ENCODE measurements around the gene C17orf58.
"Not testable (repeated sequence)": the region's sequence is repeated elsewhere in the genome, so short reads cannot be mapped to it uniquely, and the experiment has no call there.

C17orf58 gene

GRCh38 chr17:67999291-67999911 lies 3.1 kb upstream of the C17orf58 start:
- DNase-seq = no peak

DNA sequence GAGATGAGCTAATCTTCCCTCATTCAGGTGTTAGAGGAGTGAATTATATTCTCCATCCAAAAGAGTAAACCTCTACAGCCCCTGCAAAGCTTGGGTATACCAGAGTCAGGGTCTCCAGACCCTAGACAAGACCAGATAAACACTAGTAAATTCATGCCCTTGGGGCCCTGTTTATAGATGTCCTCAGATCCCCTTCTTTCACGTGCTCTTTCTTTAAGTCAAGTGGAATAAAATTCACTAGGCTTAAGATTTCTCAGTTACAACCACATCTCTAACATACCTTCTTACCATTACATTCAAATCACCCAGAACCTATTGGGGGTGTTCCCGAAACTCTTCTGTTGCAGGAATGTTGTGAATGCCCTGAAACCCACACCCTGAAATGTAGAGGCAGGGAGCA lies 2.2 kb upstream of the C17orf58 start:
- DNase-seq = no peak

DNA sequence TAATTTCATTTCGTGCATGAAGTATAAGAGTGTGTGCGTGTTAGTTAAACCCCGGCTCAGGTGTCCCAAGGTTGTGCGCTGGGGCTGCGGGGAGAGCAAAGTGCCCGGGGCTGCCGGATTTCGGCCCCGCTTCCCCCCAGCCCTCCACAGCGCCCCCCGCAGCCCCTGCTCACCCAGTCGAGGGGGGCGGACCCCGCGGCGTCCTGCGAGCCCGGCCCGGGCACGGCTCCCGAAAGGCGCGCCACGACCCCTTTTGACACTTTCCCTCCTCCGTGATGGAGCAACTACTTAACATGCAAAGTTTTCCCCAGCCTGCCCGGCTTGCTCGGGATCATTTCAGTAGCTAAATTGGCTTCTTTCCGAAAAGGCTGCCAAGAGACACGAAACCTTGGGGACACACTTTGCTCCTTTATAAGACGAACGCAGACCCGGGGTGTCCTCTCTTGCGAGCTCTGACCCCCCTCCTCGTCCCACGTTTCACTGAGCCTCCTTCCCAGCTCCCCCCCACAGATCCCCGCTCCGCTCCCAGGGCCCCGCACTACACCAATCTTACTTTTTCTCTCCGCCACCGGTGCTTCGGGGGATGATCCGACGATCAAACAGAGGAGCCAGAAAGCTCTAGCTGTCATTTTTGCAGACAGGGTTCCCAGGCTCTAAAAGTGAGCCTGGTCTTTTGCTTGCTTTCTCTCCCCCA lies 552 bp downstream of the C17orf58 start:
- peak in 1 of 2 experiments; percentile 68 for DNase-seq

DNA sequence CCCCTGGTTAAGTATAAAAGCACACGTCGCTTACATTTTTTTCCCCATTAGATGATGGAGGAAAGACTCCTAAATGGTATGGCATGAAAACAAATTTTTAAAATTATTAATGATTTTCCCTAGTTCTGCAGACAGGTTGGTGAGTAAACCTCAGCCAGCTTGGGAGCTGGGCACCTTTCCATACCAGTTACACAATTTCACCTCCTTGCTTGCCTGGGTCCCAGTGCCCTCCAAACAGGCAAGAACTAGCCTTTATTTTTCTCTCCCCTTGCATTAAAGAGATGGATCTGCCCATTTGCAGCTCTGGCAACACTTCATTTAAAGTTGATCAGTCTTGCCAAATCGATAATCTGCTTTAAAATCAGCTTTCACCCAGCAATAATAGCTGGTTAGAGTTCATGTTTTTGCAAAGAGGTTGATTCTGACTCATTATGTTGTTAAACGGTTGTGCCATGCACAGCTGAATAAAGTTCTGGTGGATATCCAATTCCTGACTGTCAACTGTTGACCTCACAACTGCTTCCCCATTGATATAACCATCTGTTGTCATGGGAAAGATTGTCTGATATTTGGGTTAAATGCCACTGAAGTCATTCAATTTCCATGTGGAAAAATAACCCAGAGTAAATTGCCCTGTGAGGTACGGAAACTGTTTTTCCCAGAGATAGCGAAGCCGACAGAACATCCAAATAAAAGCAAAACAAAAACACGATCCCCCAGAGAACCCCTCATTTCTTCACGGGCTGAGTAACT lies 1.3 kb downstream of the C17orf58 start:
- no peak for DNase-seq

DNA sequence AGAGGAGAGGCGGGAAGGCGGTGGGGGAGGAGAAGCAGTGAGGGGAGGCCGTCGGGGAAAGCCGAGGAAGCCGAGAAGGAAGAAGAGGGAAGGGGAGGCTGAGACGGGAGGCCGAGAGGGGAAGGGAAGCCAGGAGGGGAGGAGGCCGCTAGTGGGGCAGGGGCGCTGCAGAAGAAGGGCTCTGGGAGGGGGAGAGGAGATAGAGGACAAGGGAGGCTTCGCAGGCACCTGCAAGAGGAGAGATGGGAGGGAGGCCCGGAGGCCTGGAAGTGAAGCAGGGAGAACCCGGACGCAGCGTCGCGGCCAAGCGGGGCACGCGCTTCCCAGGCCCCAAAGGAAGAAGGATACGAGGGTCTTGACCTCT lies 2.3 kb downstream of the C17orf58 start:
- peak; percentile 57 to 66 for DNase-seq

DNA sequence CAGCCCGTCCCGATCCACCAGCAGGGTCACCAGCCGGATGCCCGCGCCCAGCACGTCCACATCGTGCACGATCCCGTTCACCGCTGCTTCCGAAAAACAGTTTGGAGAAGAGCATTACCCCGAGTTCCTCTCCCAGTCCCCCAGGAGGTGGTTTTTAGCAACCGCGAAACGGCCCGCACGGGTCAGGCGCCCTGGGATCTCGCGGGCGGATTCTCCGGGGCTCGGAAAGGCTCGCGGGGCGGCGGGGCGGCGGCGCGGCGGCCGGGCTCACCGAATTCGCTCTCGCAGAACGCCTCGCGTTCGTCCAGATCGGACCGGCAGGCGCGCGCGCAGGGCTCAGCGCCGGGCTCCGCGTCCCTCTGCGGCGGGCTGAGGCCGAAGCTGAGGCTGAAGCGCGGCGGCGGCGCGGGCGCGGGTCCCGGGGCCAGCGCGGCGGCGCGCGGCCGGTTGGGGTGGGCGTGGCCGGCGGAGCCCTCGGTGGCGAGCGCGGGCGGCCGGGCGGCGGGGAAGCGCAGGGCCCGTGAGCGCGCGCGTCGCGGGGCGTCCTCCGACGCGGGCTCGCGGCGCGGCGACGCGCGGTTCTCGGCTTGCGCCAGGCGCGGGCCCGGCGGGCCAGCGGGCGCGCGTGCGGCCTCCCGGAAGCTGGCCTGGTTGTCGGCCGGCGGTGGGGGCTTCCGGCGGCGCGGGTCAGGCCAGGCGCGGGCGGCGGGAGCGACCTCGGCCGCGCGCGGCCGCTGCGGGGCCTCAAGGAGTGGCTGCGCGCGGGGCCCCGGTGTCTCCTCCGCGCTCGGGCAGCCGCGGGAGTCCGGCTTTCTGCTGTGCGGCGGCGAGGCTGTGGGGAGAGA lies 2.9 kb downstream of the C17orf58 start:
- peak; percentile 68 to 80 for DNase-seq

DNA sequence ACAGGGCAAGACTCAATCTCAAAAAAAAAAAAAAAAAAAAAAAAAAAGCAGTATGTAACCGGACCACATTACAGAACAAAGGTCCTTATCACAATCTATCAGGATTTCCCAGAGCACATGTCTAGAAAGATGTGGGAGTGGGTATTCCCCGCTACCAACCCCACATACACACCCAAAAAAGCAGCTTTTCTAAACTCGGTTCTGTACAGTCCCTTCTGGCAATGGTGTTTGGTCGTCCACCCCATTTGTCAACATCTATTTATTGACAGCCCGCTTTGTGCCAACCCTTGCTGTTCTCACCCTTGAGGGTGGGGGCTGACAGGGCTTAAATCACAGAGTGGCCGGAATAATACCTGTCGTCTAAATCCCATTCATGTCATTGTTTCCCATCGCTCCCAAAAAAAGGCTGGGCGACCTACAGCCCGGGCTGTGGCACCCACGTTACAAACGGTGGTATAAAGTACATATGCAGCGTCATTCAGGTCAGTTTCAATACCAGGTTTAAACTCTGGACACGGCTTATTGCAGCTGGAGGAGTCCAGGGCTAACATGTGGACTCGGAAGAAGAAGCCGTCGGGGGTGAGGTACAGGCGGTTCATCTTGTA lies 3.6 kb downstream of the C17orf58 start:
- no peak for DNase-seq

- no peak for DNase-seq
These were observed 5.4 kb downstream of the C17orf58 start for GRCh38 chr17:67990909-67991308.

GRCh38 chr17:67983383-67983688 lies 12.9 kb downstream of the C17orf58 start:
- DNase-seq = no peak

DNA sequence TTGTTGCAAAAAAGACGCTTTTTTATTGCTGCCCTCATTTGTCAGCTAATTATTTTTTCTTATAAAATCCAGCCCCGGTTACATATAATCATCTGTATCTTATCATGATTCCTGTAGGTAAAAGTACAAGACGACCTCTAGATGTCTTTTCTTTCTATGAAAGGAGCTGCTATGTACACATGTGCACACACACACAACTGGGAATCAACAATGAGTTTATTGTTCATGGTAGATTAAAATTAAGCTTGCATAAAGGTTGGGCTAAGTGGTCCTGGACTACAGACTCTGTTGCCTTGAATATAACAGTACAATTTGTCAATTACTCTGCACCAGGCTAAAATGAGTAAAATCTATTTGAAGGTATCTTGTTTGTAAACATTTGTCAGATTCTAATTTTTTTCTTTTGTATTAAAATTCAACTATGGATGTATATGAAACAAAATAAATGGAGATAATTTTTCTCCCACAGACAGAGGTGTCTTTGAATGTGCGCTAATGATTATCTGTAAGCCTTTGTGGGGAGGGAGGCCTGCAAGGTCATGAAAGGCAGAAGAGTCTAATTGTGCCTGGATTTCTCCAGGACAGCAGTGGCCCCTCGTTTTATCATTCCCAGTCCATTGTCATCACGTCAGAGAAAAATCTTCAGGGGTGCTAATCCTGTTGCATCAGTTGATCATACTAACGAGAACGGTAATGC lies 13.4 kb downstream of the C17orf58 start:
- DNase-seq = no peak

- DNase-seq = no peak
These were observed 14.1 kb downstream of the C17orf58 start for GRCh38 chr17:67982034-67982640.

- DNase-seq = not testable (repeated sequence)
These were observed 15.4 kb downstream of the C17orf58 start for GRCh38 chr17:67980883-67981282.

DNA sequence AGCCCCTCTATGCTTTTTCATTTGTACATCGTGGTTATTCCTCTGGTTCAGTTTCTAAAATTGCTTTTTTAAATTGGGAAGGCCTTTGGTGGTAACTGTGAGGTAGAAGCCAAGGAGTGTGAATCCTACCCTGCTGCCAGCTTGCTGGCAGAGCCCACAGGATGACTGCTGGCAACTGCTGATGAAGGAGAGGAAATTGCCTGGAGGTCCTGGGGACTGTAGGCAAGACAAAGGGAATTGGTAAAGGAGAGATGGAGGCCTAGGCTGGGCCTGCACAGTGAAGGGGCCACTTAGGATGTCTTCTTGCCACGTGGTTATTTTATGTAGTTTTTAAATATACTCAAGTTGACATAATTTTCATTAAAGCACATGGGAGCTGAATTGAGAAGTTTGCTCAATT lies 15.8 kb downstream of the C17orf58 start:
- no peak for DNase-seq

DNA sequence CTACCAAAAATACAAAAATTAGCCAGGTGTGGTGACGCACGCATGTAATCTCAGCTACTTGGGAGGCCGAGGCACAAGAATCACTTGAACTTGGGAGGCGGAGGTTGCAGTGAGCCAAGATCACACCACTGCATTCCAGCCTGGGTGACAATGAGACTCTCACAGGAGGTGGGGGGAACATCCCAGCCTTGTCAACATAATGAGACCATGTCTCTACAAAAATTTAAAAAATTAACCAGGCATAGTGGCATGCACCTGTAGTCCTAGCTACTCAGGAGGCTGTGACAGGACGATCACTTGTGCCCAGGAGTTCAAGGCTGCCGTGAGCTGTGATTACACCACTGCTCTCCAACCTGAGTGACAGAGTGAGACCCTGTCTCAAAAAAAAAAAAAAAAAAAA lies 20.0 kb downstream of the C17orf58 start:
- DNase-seq = not testable (repeated sequence)

DNA sequence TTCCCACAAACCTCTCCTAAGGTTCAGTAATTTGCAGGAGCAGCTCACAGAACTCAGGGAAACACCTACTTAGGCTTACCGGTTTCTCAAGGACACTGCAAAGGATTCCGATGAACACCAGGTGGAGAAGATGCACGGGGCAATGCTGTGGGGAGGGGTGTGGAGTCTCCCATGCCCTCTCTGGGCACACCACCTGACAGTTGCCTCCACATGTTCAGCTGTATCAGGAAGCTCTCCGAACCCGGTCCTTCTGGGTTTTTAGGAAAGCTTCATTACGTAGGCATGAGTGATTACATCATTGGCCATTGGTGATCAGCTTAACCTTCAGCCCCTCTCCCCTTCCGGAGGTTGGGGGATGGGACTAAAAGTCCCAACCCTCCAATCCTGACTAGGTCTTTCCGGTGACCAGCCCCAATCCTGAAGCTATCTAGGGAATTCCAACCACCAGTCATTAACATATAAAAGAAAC lies 21.6 kb downstream of the C17orf58 start:
- DNase-seq = no peak

DNA sequence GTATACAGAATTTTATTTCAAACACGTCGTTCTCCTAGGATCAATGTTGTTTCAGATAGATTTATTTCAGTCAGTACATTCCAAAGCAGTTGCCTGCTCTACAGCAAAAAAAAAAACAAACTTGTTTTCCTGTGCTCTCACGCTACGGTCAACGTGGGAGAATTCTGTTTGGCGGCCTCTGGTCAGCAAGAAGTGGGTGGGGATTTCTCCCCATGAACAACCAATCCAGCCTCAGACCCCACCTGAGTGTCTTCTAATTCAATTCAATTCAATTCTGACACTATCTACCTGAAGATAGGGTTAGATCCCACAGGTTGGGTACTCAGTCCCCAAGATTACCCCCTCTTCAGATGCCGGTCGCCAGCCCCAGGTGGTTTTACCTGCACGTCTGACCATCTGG lies 22.1 kb downstream of the C17orf58 start:
- DNase-seq = no peak

DNA sequence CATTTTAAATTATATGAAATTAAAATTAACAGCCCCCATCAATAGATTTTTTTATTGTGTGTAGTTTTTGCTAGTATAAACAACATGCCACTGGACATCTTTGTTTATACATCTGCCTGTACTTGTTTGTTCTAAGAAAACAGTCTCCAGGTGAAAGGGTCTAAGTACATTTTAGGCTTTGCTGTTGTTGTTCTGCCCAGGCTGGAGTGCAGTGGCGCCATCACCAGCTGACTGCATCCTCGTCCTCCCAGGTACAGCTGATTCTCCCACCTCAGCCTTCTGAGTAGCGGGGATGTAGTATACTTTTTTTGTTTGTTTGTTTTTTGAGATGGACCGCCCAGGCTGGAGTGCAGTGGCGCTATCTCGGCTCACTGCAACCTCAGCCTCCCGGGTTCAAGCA lies 25.5 kb downstream of the C17orf58 start:
- DNase-seq = no peak

DNA sequence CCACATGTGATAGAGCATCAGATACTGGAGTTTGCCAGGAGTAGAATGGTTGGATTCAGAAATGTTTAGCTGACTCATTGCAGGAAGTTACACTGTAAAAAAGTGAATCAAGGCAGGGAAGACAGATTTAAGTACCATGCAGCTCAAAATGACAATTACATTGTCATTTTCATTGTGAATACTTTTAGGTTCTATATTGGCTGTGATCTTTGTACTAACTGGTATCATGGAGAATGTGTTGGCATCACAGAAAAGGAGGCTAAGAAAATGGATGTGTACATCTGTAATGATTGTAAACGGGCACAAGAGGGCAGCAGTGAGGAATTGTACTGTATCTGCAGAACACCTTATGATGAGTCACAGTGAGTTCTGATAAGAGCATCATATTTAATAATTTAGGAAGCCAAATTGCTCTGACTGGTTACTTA lies 33.1 kb downstream of the C17orf58 start:
- DNase-seq = peak; percentile 84 to 91

GRCh38 chr17:67962156-67962555 lies 34.1 kb downstream of the C17orf58 start:
- DNase-seq = not testable (repeated sequence)

- not testable (repeated sequence) for DNase-seq
These were observed 36.0 kb downstream of the C17orf58 start for GRCh38 chr17:67960276-67960675.

DNA sequence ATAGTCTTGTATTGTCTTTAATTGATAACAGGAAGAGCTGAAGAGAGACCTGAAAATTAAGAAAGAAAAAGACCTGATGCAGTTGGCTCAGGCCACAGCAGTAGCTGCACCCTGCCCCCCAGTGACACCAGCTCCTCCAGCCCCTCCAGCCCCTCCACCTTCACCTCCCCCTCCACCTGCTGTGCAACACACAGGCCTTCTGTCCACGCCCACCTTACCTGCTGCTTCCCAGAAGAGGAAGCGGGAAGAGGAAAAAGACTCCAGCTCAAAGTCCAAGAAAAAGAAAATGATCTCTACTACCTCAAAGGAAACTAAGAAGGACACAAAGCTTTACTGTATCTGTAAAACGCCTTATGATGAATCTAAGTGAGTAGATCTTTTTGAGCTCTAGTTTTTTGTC lies 36.8 kb downstream of the C17orf58 start:
- no peak for DNase-seq

DNA sequence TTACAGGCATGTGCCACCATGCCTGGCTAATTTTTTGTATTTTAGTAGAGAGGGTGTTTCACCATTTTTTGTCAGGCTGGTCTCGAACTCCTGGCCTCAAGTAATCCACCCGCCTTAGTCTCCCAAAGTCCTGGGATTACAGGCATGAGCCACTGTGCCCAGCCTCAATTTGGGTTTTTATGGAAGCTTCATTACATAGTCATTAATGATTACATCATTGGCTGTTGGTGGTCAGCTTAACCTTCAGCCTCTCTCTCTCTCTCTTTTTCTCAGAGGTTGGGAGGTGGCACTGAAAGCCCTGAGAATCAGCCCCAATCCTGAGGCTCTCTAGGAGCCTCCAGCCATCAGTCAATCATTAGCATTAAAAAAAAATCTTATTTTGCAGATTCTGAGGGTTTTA lies 45.3 kb downstream of the C17orf58 start:
- DNase-seq = no peak

All from Kasumi-1 (cell line).